ENCODE results near the gene YIPF1. TPM values are rescaled to one million over a fixed set of nuclear protein-coding genes. Genes with fewer than 3 reads are reported as not detected.
"Not testable (repeated sequence)": the region's sequence is repeated elsewhere in the genome, so short reads cannot be mapped to it uniquely, and the experiment has no call there.

YIPF1 gene
- total RNA-seq, 1 donor from 2014 or later = 16.0 TPM

- no peak for DNase-seq
These were observed 5.0 kb upstream of the YIPF1 start for GRCh38 chr1:53894644-53895043.

- no peak for DNase-seq
These were observed 4.5 kb upstream of the YIPF1 start, which contains the start of gene DIO1 for GRCh38 chr1:53893999-53894636. DIO1 (plus strand) TSS chr1:53894187; CDS start chr1:53894211, 24 bp downstream.

GRCh38 chr1:53892911-53893310 lies 3.3 kb upstream of the YIPF1 start:
- no peak for DNase-seq

GRCh38 chr1:53891678-53892077 lies 2.1 kb upstream of the YIPF1 start:
- DNase-seq = no peak

- DNase-seq = no peak
These were observed 1.4 kb upstream of the YIPF1 start for GRCh38 chr1:53891018-53891417.

- no peak for DNase-seq
These were observed 935 bp upstream of the YIPF1 start for GRCh38 chr1:53890522-53890941.

GRCh38 chr1:53888681-53889080 lies 916 bp downstream of the YIPF1 start:
- no peak for DNase-seq

GRCh38 chr1:53883600-53883999 lies 6.0 kb downstream of the YIPF1 start:
- DNase-seq = not testable (repeated sequence)

GRCh38 chr1:53881853-53882252 lies 7.7 kb downstream of the YIPF1 start:
- DNase-seq = not testable (repeated sequence)

- no peak for DNase-seq
These were observed 11.0 kb downstream of the YIPF1 start for GRCh38 chr1:53878492-53879105.

- not testable (repeated sequence) for DNase-seq
These were observed 14.4 kb downstream of the YIPF1 start for GRCh38 chr1:53875150-53875549.

GRCh38 chr1:53871773-53872484 lies 17.7 kb downstream of the YIPF1 start:
- no peak for DNase-seq

- DNase-seq = no peak
These were observed 18.4 kb downstream of the YIPF1 start for GRCh38 chr1:53871221-53871620.

- no peak for DNase-seq
These were observed 20.0 kb downstream of the YIPF1 start for GRCh38 chr1:53869454-53870117.

- no peak for DNase-seq
These were observed 21.0 kb downstream of the YIPF1 start for GRCh38 chr1:53868565-53868964.

GRCh38 chr1:53862507-53862906 lies 27.1 kb downstream of the YIPF1 start:
- DNase-seq = no peak

GRCh38 chr1:53860967-53861411 lies 28.6 kb downstream of the YIPF1 start:
- DNase-seq = no peak

- DNase-seq = no peak
These were observed 37.9 kb downstream of the YIPF1 start for GRCh38 chr1:53851571-53852285.

- no peak for DNase-seq
These were observed 39.4 kb downstream of the YIPF1 start for GRCh38 chr1:53850082-53850673.

- no peak for DNase-seq
These were observed 41.6 kb downstream of the YIPF1 start for GRCh38 chr1:53847980-53848379.

- no peak for DNase-seq
These were observed 47.2 kb downstream of the YIPF1 start for GRCh38 chr1:53842347-53842746.

- DNase-seq = no peak
These were observed 51.0 kb downstream of the YIPF1 start for GRCh38 chr1:53838654-53838974.
